ENCODE results near the gene SUCLG1.

GRCh38 chr2:84373866-84374265, 85.2 kb downstream of the SUCLG1 start:
- no peak for TF ChIP-seq USF2 (IDR thresholded peaks at IDR 0.05)
- TF ChIP-seq CTCF (IDR thresholded peaks at IDR 0.05), result no peak
- no peak for TF ChIP-seq RCOR1 (IDR thresholded peaks at IDR 0.05; ENCODE audit: low read depth, low read length)
- no peak for TF ChIP-seq CEBPB (IDR thresholded peaks at IDR 0.05)
- no peak for TF ChIP-seq EP300 (IDR thresholded peaks at IDR 0.05)
- no peak for TF ChIP-seq MYC (IDR thresholded peaks at IDR 0.05; ENCODE audit: borderline replicate concordance, low read length)
